ENCODE measurements around the gene TUBA1C. TPM values are rescaled to one million over a fixed set of nuclear protein-coding genes. Genes with fewer than 3 reads are reported as not detected.
"Not testable (repeated sequence)": the region's sequence is repeated elsewhere in the genome, so short reads cannot be mapped to it uniquely, and the experiment has no call there.

Gene TUBA1C
- polyA plus RNA-seq, 1 donor from 2014 or later = 63.0 TPM

- H3K27me3 ChIP-seq (ENCODE audit: insufficient read depth, low read depth, low read length); H3K9me2 ChIP-seq (ENCODE audit: insufficient read depth, low read length); H3K79me2 ChIP-seq (replicated peaks; ENCODE audit: insufficient read depth, low read length); H3K9me3 ChIP-seq (ENCODE audit: low read length); H3K36me3 ChIP-seq (ENCODE audit: insufficient read depth, low read length); H3F3A ChIP-seq (ENCODE audit: insufficient read depth, low read length, poor library complexity, severe bottlenecking); H3K9ac ChIP-seq (ENCODE audit: low read length); H3K4me3 ChIP-seq (ENCODE audit: low read length); H4K20me1 ChIP-seq (ENCODE audit: insufficient read depth); H3K27ac ChIP-seq (ENCODE audit: low read length); H3K4me2 ChIP-seq (ENCODE audit: low read length); H2AFZ ChIP-seq (ENCODE audit: low read depth, low read length): not testable (repeated sequence)
These were observed 52.2 kb downstream of the TUBA1C start for GRCh38 chr12:49317118-49317517.

GRCh38 chr12:49320411-49321103, 55.7 kb downstream of the TUBA1C start:
- not testable (repeated sequence) for H3K27ac ChIP-seq (ENCODE audit: low read length); H4K20me1 ChIP-seq (ENCODE audit: insufficient read depth); H3K9ac ChIP-seq (ENCODE audit: low read length); H2AFZ ChIP-seq (ENCODE audit: low read depth, low read length); H3K36me3 ChIP-seq (ENCODE audit: insufficient read depth, low read length); H3K79me2 ChIP-seq (replicated peaks; ENCODE audit: insufficient read depth, low read length); H3K9me3 ChIP-seq (ENCODE audit: low read length); H3K4me2 ChIP-seq (ENCODE audit: low read length); H3K9me2 ChIP-seq (ENCODE audit: insufficient read depth, low read length); H3F3A ChIP-seq (ENCODE audit: insufficient read depth, low read length, poor library complexity, severe bottlenecking); H3K4me3 ChIP-seq (ENCODE audit: low read length); H3K27me3 ChIP-seq (ENCODE audit: insufficient read depth, low read depth, low read length)

DNA sequence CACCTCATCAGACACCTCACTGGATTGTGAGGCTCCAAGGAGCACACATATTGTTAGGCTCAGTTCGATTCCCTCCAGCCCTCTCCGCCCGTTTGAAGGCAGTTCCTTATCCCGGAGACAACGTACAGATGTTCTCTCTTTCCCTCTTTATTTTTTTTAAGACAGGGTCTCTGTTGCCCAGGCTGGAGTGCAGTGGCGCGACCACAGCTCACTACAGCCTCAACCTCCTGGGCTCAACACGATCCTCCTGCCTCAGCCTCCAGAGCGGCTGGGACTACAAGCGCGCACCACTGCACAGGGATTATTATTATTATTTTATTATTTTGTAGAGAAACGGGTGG, 57.5 kb downstream of the TUBA1C start:
- Histone ChIP-seq H3K79me2 (replicated peaks; ENCODE audit: insufficient read depth, low read length) (no peaks in the 10 kb centered on the region), H3K4me2 (ENCODE audit: low read length) (no peak overlapping the region)
- TF ChIP-seq SMC3 (conservative IDR thresholded peaks at IDR 0.05; ENCODE audit: poor library complexity) (no peak), EZH2 (IDR thresholded peaks at IDR 0.05; ENCODE audit: borderline replicate concordance, insufficient read depth, low read length, poor library complexity, severe bottlenecking) (no peak), POLR2AphosphoS5 (IDR thresholded peaks at IDR 0.05) (no peak), MXI1 (conservative IDR thresholded peaks at IDR 0.05; ENCODE audit: poor library complexity, severe bottlenecking) (no peak), RAD21 (conservative IDR thresholded peaks at IDR 0.05) (no peak), EP300 (conservative IDR thresholded peaks at IDR 0.05; ENCODE audit: poor library complexity, severe bottlenecking) (no peak), TAF1 (IDR thresholded peaks at IDR 0.05; ENCODE audit: low read depth) (no peak)
- TF ChIP-seq, protein P1, sequence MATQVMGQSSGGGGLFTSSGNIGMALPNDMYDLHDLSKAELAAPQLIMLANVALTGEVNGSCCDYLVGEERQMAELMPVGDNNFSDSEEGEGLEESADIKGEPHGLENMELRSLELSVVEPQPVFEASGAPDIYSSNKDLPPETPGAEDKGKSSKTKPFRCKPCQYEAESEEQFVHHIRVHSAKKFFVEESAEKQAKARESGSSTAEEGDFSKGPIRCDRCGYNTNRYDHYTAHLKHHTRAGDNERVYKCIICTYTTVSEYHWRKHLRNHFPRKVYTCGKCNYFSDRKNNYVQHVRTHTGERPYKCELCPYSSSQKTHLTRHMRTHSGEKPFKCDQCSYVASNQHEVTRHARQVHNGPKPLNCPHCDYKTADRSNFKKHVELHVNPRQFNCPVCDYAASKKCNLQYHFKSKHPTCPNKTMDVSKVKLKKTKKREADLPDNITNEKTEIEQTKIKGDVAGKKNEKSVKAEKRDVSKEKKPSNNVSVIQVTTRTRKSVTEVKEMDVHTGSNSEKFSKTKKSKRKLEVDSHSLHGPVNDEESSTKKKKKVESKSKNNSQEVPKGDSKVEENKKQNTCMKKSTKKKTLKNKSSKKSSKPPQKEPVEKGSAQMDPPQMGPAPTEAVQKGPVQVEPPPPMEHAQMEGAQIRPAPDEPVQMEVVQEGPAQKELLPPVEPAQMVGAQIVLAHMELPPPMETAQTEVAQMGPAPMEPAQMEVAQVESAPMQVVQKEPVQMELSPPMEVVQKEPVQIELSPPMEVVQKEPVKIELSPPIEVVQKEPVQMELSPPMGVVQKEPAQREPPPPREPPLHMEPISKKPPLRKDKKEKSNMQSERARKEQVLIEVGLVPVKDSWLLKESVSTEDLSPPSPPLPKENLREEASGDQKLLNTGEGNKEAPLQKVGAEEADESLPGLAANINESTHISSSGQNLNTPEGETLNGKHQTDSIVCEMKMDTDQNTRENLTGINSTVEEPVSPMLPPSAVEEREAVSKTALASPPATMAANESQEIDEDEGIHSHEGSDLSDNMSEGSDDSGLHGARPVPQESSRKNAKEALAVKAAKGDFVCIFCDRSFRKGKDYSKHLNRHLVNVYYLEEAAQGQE (IDR thresholded peaks at IDR 0.05; ENCODE audit: borderline replicate concordance) = no peak
- TF ChIP-seq, protein P2, sequence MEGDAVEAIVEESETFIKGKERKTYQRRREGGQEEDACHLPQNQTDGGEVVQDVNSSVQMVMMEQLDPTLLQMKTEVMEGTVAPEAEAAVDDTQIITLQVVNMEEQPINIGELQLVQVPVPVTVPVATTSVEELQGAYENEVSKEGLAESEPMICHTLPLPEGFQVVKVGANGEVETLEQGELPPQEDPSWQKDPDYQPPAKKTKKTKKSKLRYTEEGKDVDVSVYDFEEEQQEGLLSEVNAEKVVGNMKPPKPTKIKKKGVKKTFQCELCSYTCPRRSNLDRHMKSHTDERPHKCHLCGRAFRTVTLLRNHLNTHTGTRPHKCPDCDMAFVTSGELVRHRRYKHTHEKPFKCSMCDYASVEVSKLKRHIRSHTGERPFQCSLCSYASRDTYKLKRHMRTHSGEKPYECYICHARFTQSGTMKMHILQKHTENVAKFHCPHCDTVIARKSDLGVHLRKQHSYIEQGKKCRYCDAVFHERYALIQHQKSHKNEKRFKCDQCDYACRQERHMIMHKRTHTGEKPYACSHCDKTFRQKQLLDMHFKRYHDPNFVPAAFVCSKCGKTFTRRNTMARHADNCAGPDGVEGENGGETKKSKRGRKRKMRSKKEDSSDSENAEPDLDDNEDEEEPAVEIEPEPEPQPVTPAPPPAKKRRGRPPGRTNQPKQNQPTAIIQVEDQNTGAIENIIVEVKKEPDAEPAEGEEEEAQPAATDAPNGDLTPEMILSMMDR (IDR thresholded peaks at IDR 0.05; ENCODE audit: poor library complexity, severe bottlenecking) = no peak

More for the DNA sequence above, 57.5 kb downstream of the TUBA1C start:
- H3K27me3 ChIP-seq (ENCODE audit: insufficient read depth, low read depth, low read length) = no peaks in the 10 kb centered on the region
- H3K9ac ChIP-seq (ENCODE audit: low read length) = peak overlapping the region; percentile 71
- H2AFZ ChIP-seq (ENCODE audit: low read depth, low read length) = peak overlapping the region; percentile 100
- H3K4me3 ChIP-seq (ENCODE audit: low read length) = peak overlapping the region; percentile 82
- H3K27ac ChIP-seq (ENCODE audit: low read length) = peak overlapping the region; percentile 42
- no peaks in the 10 kb centered on the region for H3F3A ChIP-seq (ENCODE audit: insufficient read depth, low read length, poor library complexity, severe bottlenecking)
- H3K9me2 ChIP-seq (ENCODE audit: insufficient read depth, low read length) = no peaks in the 10 kb centered on the region
- H3K9me3 ChIP-seq (ENCODE audit: low read length) = no peaks in the 10 kb centered on the region
- no peaks in the 10 kb centered on the region for H4K20me1 ChIP-seq (ENCODE audit: insufficient read depth)
- H3K36me3 ChIP-seq (ENCODE audit: insufficient read depth, low read length) = no peaks in the 10 kb centered on the region

All from neural cell (in vitro differentiated cells).